HG02571 (cell line): Measurements from ENCODE around the gene SNN.

Experiments
- ATAC-seq: cut with Tn5 transposase; IDR thresholded peaks from one replicate; pipeline ENCODE4 v1.9.1; 2021; ENCODE audit warnings: mild to moderate bottlenecking, moderate library complexity; ENCODE audit not compliant: unreplicated experiment

The SNN gene

DNA sequence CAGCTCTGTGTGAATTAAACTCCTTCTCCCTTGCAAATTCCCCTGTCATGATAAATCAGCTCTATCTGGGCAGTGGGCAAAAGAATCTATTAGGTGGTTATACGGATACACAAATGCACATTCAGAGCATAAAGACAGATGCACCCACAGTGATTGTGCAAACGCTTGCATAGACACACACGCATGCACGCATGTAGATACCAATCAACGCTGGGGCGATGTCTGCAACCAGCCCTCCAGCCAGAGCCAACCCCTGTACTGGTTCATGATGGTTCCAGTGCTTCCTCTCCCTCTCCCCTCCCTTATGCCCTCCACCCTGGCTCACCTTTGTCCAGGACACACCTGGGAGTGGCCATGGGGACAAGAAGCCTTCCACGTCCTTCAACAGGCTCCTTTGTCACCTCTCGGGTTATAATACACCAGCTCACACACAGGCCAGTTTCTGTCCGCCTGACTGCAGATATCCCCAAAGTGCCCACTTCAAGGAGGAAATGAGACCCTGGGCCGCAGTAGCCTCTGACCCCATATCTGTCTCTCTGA lies 33.1 kb upstream of the SNN start:
- no peak for ATAC-seq

DNA sequence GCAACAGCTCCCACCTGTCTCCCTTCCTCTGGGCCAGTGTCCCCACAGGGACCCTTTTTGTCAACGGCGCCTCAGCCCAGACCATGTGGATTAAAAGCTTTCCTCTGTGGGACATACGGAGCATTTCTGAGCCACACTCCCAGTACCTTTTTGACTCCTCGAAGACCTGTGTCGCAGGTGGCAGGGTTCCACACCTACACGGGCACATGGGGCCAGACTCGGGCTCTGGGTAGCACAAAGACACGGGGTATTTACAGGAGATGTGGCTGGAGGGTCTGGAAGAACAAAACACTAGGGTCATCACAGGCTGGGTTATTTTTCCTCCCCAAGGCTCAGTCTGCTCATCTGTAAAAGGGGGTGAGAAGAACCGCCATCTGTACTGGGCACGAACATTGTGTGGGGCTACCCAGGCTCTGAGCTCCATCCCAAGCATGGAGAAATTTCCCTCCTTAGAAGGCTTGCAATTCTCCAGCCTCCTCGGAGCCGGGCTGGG lies 32.5 kb upstream of the SNN start:
- ATAC-seq: no peak

DNA sequence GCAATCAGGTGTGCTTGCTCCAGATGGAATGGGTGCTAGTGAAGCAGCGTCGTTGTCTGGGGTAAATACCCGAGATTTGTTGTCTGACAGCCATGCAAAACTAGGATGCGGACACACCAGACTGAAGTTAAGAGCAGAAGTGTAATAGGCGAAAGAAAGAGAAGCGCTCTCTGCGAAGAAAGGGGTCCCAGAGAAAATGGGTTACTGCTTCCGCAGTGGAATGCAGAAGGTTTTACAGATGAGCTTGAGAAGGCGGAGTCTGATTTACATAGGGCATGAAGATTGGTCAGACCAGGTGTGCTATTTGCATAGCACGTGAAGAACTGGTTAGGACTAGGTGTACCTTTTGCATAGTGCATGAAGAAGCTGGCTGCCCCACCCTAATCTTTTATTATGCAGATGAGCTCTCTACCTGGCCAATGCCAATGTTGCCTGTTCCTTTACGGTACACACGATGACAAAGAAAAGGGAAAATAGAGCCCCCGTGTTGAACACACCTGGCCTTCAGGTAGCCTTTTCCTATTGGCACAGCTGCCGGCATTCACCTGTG lies 32.0 kb upstream of the SNN start:
- no peak for ATAC-seq

DNA sequence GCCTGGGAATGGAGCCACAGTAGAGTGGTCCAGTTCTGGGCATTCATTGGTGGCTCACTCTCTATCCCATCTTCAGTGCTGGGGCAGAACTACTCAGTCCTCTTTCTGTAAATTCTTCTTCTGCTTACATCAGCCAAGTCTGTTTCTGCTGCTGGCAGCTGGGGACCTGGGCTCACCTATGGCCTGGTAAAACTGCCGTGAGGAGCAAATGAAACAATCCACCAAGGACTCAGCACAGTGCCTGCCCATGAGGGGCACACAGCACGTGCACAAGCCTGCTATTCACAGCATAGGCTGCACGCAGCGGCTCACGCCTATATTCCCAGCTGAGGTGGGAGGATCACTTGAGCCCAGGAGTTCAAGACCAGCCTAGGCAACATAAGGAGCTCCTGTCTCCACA lies 30.9 kb upstream of the SNN start:
- ATAC-seq: no peak

DNA sequence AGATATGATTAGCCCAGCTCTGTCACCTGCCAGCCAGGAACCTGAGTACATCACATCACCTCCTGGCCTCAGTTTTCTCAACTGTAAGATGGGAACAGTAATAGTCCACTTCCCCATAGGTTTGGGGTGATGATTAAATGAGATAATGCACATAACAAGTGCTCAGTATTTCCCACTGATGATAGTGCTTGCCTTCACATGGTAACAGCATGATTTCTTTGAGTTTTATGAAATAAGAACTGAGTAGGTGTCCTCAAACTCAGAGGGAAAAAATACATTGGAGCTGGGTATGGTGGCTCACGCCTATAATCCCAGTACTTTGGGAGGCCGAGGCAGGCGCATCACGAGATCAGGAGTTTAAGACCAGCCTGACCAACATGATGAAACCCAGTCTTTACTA lies 30.1 kb upstream of the SNN start:
- ATAC-seq: no peak

DNA sequence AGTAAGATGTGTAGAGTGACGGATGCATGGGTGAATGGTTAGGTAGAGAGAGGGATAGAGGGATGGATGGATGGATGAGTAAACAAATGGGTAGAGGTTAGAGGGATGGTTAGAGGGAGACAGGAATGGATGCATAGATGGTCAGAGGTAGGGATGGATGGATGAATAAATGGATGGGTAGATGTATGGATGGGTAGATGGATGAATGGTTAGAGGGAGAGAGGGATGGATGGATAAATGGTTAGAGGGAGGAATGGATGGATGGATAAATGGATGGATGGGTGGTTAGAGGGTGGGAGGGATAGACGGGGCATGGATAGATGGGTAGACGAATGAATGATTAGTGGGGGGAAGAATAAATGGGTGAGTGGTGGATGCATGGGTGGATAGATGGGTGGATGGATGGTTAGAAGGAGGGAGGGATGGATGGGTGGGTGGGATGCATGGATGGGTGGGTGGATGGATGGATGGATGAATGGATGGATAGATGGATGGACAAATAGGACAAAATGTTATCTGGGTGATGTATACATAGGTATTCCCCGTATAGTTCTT lies 29.2 kb upstream of the SNN start:
- no peak for ATAC-seq

DNA sequence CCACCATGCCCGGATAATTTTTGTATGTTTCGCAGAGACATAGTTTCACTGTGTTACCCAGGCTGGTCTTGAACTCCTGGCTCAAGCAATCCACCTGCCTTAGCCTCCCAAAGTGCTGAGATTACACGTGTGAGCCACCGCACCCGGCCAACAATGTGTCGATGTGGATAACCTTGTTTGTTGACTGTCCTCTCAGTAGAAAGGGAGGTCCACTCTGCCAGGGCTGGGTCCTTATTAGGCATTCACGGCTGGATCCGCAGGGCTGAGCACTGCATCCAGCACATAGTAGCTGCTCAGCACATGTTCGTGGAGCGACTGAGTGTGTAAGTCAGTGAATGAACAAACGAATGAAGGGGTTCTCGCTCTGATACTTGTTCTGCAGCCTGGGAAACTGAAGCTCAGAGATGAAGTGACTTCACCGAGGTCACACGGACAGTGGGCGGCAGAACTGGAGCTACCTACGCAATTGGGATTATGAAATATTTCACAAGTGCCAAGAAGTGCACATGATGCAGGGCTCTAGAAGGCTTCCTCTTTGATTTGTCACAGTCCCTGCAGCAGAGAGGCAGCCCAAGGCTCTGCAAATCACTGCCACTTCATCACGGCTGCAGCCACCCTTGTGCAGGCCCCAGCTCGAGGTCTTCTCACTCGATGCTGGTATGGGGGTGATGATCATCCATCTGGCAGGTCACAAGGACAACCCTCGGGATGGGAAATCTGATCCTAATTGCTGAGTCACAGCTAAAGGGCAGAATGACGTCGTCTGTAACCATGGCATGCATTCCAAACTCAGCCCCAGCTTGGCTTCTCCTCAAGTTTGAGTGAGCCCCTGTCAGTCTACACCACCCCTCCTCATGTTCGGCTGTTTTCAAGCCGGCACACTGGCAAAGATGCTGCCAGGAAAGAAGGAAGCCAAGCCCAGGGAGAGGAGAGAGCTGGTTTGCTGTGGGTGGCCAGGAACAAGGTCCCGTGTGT lies 28.0 kb upstream of the SNN start:
- no peak for ATAC-seq

DNA sequence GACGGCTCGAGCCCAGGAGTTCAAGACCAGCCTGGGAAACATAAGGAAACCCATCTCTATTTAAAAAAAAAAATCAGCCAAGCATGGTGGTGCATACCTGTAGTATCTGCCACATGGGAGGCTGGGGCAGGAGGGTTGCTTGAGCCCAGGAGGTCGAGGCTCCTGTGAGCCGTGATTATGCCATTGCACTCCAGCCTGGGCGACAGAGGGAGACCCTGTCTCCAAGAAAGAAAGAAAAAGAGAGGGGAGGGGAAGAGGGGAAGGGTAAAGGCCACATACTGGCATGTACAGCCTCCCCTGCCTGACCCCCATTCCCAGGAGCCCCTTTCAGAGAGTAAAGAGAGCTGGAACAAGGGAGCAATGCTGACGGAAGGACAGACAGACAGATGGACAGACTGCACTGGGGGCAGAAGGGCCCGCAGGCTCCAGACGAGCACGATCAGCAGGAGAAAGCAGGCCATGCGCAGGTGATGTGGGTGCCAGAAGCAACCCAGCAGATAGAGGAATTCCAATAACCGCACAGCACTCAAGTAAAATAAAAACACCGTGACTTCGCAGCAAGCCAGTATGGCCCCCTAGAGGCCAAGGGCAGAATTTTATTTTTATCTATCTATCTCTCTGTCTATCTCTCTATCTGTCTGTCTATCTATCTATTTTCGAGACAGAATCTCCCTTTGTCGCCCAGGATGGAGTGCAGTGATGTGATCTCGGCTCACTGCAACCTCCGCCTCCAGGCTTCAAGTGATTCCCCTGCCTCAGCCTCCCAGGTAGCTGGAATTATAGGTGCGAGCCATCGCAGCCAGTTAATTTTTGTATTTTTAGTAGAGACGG lies 27.1 kb upstream of the SNN start:
- ATAC-seq: no peak

DNA sequence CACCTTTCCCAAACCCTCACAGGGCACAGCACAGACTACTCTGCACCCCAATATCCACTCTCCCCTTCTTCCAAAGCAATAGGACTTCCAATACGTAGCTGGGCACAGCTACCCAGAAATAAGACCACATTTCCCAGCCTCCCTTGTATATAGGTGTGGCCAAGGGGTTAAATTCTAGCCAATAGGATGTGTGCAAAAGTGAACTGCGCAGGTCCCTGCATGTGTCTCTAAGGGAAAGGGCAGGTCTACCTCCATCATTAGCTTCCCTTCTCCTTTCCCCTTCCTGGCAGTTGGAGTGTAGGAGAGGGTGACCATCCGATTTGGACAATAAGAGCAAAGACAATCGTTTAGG lies 25.5 kb upstream of the SNN start:
- no peak for ATAC-seq

DNA sequence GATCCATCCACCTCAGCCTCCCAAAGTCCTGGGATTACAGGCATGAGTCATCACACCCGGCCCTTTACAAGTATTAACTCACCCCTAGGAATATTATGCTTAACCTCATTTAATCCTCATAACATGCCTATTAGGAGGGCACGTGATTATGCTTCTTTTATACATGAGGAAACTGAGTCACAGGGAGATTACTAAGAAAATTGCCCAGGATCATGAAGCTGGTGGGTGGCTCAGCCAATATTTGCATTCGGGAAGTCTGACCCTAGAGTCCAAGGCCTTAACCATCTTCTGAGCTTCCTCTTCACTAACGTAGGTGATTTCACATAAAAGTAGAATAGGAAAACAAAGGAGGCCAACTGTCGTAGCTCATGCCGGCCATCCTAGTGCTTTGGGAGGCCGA lies 19.0 kb upstream of the SNN start:
- ATAC-seq: no peak

DNA sequence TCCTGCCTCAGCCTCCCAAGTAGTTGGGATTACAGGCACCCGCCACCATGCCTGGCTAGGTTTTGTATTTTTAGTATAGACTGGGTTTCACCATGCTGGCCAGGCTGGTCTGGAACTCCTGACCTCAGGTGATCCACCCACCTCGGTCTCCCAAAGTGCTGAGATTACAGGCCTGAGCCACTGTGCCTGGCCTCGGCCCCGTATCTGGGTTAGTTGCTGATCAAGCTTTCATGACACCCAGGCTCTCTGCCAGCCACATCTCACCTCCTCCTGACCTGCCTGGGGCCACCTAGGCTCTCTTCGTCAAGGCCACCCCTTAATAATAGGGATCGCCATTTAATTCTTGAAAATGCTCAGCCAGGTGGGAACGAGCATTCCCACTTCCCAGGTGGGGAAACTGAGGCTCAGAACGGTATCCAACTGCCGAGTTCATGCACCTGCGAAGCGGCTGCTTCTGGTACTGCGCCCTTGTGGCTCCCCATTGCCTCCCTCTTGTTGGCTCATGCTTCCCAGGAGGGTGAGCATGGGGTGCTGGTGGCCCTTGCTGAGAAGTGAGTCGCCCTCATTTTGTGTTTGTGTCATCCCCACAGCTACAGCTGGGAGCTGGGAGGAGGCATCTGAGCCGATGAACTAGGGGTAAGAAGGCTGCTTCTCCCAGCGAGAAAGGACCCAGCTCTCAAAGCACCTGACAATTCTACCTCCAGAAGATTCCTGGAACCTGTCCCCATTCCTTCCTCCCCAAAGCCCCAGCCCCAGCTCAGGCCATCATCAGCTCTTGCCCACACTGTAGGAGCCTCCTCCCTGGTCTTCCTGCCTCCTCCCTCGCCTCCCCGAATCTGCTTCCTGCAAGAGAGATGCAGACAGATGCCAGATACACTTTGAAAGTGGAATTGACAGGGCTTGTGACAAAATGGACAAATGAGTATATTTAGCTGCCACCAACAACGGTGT lies 17.3 kb upstream of the SNN start:
- no peak for ATAC-seq

DNA sequence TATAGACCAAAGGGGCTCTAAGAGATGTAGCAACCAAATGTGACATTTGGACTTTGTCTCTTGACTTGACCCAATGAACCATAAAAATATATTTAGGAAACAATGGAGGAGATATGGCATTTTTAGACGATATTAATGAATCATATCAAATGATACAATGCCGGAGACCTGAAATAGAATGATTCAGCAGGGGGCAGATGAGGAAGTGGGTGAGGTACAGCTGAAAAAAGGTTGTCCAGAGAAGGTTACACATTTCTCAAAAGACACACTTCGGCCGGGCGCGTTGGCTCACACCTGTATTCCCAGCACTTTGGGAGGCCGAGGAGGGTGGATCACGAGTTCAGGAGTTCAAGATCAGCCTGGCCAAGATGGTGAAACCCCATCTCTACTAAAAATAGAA lies 16.5 kb upstream of the SNN start:
- no peak for ATAC-seq

DNA sequence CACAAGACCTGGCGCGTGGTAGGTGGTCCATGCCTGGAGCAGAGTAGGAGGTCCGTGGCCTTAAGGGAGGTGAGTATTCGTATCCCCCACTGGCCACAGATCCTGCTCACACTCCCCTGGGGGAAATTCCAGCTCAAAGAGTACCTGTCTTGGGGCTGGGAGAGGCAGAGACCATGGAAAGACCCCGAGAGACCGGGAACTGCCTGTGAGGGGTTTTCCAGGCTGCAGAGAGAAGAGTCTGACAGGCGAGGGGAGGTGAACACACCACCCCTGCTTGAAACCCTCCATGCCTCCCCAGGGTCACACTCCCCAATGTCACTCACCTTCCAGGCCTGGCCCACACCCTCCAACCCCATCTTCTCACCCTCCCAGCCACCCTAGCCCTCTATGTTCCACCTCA lies 12.6 kb upstream of the SNN start:
- ATAC-seq: no peak

DNA sequence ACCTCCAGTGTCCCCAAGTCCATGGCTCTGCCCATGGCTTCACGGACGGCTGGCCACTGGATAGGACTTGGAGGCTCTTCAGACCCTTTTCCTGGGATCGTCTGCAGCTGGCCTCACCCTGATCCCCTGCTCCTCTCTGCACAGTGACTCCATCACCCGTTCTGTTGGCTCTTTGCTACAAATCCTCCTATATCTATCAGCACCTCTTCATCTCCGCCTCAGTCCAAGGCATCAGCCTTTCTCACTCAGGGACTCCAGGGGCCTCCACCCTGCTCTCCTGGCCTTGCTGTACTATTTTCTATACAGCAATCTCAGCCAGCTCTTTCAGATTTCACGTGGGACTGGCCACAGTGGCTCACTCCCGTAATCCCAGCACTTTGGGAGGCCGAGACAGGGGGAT lies 10.7 kb upstream of the SNN start:
- no peak for ATAC-seq

DNA sequence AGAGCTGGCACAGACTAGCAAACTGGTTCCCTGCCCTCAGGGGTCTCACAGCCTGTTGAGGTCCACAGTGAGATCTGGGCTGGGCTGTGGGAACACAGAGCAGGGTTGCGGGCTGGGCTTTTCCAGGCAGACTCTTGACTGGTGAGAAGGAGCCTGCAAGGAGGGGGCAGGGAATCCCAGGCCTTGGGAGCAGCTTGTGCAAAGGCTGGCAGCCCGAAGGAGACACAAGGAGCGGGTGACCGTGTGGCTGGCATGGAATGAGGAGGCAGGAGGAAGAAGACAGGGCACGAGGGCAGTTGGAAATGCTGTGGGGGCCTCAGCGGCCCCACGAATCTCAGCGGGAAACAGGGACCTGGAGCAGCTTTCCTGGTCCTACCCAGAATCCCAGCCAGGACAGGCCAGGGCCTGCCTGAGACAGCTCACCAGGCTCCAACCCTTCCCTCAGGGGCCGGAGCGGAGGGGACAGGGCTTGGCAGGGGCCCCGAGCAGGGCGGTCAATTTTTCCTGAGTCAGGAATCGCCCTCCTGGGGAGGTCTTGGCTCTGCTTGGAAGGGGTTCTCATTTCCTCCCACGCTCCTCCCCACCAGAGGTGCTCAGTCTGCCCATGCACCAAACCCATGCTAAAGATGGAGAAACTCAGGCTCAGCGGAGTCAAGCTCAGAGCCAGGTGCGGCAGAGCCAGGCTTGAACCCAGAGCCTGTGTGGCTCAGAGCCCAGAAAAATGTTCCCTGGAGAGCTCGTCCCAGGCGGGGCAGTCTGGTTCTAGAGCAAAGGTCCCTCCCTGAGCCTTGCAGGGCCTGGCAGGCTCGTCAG lies 9.2 kb upstream of the SNN start:
- no peak for ATAC-seq

DNA sequence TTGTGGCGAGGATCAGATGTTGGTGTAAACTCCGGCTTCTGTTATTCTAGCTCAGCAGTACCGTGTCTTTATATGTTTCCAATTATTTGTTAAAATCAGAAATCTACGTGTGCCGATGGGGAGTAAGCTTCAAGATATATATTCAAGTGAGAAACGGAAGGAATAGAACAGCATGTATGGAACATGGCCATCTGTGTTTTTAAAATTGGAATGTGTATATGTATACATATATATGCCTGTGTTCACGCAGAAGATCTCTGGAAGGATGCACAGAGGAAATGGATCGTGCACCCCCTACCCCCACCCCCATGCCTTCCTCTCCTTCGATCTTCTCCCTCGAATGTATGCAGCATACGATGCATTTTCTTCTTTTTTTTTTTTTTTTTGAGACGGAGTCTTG lies 7.7 kb upstream of the SNN start:
- no peak for ATAC-seq

DNA sequence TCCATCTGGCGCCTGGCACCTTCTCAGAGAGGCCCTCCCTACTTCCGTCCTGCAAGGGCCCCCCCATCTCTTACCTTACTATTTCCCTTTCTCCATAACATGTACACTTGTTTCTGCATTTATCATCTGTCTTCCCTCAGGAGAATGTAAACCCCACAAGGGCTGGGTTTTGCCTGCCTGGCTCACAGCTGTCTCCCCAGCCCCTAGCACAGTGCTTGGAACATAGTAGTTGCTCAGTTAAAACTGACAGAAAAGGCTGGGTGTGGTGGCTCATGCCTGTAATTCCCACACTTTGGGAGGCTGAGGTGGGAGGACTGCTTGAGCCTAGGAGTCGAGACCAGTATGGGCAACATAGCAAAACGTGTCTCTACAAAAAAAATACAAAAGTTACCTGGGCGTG lies 5.7 kb upstream of the SNN start:
- no peak for ATAC-seq

DNA sequence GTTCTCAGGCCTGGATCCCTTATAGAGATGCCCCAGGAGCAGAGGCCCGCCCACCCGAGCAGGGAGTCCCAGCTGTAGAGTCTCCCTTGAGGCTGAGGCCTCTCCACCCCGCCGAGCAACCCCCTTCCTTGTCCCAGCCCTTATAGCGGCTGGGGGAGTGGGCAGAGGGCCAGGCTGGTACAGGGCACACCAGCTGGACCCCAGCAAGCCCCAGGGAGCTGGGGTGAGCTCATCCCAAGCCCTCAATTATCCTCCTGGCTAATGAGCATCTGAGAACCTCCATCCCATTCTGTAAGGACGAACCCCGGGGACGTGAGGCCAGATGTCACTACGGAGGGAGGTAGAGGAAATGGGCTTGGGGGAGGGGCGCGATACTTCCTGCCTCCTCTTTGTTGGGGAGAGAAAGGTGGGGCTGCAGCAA lies 3.2 kb upstream of the SNN start:
- ATAC-seq: no peak
